RPMI8226 (cell line): ENCODE data around the gene LRRTM3.

Experiments
- DNase-seq: peaks from one replicate; pipeline ENCODE4 v3.0.0-alpha.2; 2015

LRRTM3 gene

GRCh38 chr10:67141300-67141699, 215.5 kb downstream of the LRRTM3 start:
- DNase-seq: no peak

GRCh38 chr10:67144530-67144929, 218.7 kb downstream of the LRRTM3 start:
- DNase-seq: no peak
